ENCODE results near the gene FXR1. TPM values are rescaled to one million over a fixed set of nuclear protein-coding genes. Genes with fewer than 3 reads are reported as not detected.

FXR1 gene
- 69.4 and 72.0 TPM in 2 replicates for total RNA-seq

GRCh38 chr3:180912304-180913296 lies at the start of gene FXR1:
FXR1 (plus strand) TSS chr3:180912670; CDS start chr3:180912686, 16 bp downstream.

GRCh38 chr3:180989291-180990163 lies 77.1 kb downstream of the FXR1 start, which contains the start of gene DNAJC19:
DNAJC19 (minus strand) TSS chr3:180989736; CDS start chr3:180989602, 134 bp downstream.

Other genes with a start within 250 kb of the FXR1 start
- gene CCDC39, start 233.2 kb upstream of the FXR1 start, total RNA-seq: under 0.01 TPM in 1 of 2 replicates, not detected in the other
- gene DNAJC19, start 77.1 kb downstream of the FXR1 start, total RNA-seq: 24.3 and 25.7 TPM in 2 replicates

Measured in mesangial cell (primary cell).